ENCODE measurements around the gene WDR38. TPM values are rescaled to one million over a fixed set of nuclear protein-coding genes. Genes with fewer than 3 reads are reported as not detected.

WDR38 gene
- total RNA-seq, 1 experiment from 2014 or later = 0.12 TPM

DNA sequence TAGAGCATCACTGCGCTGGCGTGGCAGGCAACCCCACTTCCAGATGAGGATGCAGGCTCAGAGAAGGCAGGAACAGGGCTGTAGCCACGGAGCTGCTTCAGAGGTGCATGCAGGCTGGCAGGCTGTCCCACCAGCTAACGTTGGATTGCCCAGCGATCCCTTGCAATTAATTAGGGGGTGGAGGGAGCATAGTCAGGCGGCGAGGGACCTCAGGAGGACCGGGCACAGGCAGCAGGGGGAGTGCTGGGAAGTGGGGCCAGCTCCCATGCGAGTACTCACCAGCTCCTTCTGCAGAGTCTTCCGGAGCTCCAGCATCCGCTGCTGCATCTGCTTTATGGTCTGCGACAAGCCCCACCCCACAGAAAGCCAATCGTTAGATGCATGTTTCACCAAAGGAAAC lies 29.0 kb downstream of the WDR38 start:
- DNase-seq (ENCODE audit: low read depth) = no peak

- DNase-seq (ENCODE audit: low read depth) = no peak
Observed at GRCh38 chr9:124884376-124884775, 31.1 kb downstream of the WDR38 start.

DNA sequence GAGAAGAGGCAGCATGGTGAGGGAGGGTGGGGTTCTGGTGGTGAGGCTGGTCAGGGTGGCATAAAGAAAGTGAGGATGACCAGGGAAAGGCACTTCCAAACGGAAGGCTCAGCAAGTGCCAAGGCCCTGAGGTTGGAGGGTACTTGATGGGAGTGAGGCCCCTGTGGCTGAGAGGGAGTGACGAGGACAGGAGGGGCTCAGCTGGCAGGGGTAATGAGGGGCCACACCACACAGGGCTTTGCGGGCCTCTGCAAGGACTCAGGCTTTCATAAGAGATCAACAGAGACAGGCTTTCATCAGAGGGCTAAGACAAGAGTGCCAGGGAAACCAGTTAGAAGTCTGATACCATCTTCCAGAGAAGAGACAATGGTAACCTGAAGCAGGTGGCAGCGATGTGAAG lies 32.3 kb downstream of the WDR38 start:
- DNase-seq (ENCODE audit: low read depth) = no peak

- no peak for DNase-seq (ENCODE audit: low read depth)
Observed at GRCh38 chr9:124886461-124886860, 33.2 kb downstream of the WDR38 start.

GRCh38 chr9:124886866-124887492 lies 33.7 kb downstream of the WDR38 start:
- DNase-seq (ENCODE audit: low read depth) = no peak

GRCh38 chr9:124887832-124888231 lies 34.6 kb downstream of the WDR38 start:
- no peak for DNase-seq (ENCODE audit: low read depth)

DNA sequence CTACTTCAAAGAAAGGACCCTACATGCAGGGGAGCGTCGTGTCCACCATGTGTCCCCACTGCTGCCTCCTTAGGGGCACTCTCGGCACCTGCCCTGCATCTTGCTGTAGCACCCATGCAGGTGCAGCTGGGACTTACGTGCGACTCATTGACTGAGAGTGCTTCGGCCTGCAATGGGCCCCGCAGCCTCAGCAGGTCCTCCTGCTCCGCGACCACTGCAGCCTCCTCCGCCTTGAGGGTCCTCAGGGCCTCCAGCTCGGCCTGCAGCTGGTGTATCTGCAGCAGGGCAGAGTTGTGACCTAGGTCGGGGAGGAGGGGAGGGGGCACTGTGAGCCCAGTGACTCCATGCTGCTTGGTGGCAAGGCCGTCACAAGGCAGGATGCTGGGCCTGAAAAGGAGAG lies 35.7 kb downstream of the WDR38 start:
- DNase-seq (ENCODE audit: low read depth) = no peak

- no peak for DNase-seq (ENCODE audit: low read depth)
Observed at GRCh38 chr9:124890179-124890578, 36.9 kb downstream of the WDR38 start.

- DNase-seq (ENCODE audit: low read depth) = no peak
Observed at GRCh38 chr9:124894035-124894740, 40.9 kb downstream of the WDR38 start.

DNA sequence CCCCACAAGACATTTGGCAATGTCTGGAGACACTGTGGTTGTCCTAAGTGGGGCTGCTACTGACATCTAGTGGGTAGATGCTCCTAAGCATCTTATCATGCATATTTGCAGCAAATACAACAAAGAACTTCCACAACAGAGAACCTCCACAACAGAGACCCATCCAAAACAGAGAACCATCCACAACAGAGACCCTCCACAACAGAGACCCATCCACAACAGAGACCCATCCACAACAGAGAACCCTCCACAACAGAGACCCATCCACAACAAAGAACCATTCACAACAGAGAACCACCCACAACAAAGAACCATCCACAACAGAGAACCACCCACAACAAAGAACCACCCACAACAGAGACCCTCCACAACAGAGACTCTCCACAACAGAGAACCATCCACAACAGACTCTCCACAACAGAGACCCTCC lies 41.5 kb downstream of the WDR38 start:
- DNase-seq (ENCODE audit: low read depth) = peak; percentile 42

DNA sequence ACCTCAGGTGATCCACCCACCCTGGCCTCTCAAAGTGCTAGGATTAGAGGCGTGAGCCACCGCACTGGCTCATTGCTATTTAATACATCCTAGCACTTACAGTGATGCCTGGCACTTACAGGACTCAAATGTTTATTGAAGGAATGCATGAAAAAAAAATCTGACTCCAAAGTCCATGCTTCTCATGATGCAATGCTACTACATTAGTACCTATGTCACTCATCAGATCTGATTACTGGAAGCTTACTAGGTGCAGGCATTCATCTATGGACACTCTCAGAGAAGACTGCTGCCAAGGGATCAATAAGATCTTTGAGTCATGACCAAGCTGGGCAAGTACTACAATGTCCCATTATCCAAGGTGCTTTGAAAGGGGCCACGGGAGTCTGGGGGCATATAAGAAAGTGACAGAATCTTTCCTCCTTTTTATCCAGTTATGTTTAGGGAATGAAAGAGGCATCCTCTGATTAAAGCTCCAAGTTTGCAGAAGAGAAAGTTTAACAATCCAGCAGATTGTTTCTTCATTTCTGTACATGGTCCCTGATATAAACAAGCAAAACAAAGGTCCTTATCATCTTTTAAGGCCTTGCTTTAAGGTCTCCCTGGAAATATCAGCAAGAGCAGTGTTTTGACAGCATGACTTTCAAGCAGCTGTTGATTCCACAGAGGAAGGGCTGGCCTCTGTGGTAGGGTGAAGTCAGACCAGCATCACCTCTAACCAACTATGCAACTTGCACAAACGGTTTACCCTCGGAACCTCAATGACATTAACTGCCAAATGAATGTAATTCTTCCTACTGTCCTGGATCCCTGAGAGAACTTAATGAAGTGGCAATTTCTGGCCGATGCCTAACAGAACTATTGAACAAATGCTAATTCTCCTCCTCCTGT lies 44.6 kb downstream of the WDR38 start:
- no peak for DNase-seq (ENCODE audit: low read depth)

DNA sequence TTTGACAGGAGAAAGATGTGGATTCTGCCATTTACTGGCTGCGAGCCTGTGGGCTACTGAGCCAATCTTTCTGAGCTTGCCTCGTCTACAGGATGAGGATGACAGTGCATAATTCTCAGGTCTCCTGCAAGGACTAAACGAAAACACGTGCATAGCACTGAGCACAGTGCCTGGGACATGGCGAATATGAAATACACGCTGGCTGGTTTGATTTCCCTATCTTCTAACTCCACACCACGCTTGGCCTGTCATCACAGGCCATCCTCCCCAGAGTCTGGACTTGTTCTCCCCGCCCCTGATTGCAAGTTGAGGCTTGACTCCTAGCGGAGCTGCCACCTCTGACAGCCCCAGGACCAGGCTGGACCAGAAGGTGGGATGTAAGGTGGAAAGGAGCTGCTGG lies 46.6 kb downstream of the WDR38 start:
- DNase-seq (ENCODE audit: low read depth) = no peak

GRCh38 chr9:124906966-124907365 lies 53.7 kb downstream of the WDR38 start:
- no peak for DNase-seq (ENCODE audit: low read depth)

Other genes with a start within 250 kb of the WDR38 start
- 0.29 and 1.4 TPM in 2 replicates for gene NR6A1, start 82.1 kb upstream of the WDR38 start, total RNA-seq (2014; rRNA removed; shearing (Covaris generic))
- gene OLFML2A, start 76.3 kb upstream of the WDR38 start, total RNA-seq (2014; rRNA removed; shearing (Covaris generic)) = 31.2 and 43.6 TPM in 2 replicates
- 2,253 and 2,890 TPM in 2 replicates for gene RPL35, start 8.5 kb downstream of the WDR38 start, total RNA-seq (2014; rRNA removed; shearing (Covaris generic))
- gene ARPC5L, start 8.7 kb downstream of the WDR38 start, total RNA-seq (2014; rRNA removed; shearing (Covaris generic)) = 21.0 and 33.8 TPM in 2 replicates
- gene GOLGA1, start 87.6 kb downstream of the WDR38 start, total RNA-seq (2014; rRNA removed; shearing (Covaris generic)) = 6.2 and 9.3 TPM in 2 replicates